Stomach smooth muscle (tissue), 2 donors: ENCODE data around the gene NMD3.

Experiments used
- H3K27ac ChIP-seq: one replicate; pipeline ENCODE4 v1.7.0; 2013; ENCODE audit warnings: mild to moderate bottlenecking, low read length, inconsistent platforms
- H3K27me3 ChIP-seq, 2 donors: one replicate each; pipeline ENCODE4 v1.7.0; 2013; ENCODE audit warnings: low read length in 2 of 2; ENCODE audit not compliant: insufficient read depth in 2 of 2, control insufficient read depth in 1 of 2
- H3K36me3 ChIP-seq, 2 donors: one replicate each; pipeline ENCODE4 v1.7.0; 2013; ENCODE audit warnings: low read length in 2 of 2; ENCODE audit not compliant: control insufficient read depth in 2 of 2, insufficient read depth in 2 of 2
- H3K4me1 ChIP-seq: one replicate; pipeline ENCODE4 v1.7.0; 2013; ENCODE audit warnings: low read length; ENCODE audit not compliant: control insufficient read depth, insufficient read depth
- H3K4me3 ChIP-seq, 2 donors: one replicate each; pipeline ENCODE4 v1.7.0; 2013; ENCODE audit warnings: low read length in 2 of 2
- H3K9ac ChIP-seq, 2 donors: one replicate each; pipeline ENCODE4 v1.7.0; 2013; ENCODE audit warnings: low read length in 2 of 2, mild to moderate bottlenecking in 1 of 2
- H3K9me3 ChIP-seq, 2 donors: one replicate each; pipeline ENCODE4 v1.7.0; 2013; ENCODE audit warnings: low read length in 2 of 2; ENCODE audit not compliant: control insufficient read depth in 2 of 2
- donor health status: healthy.
- donor health status: Pancreatic carcinoma.

Gene NMD3

GRCh38 chr3:161212171-161212771 is 8.8 kb upstream of the NMD3 start:
- no peaks in the 10 kb centered on the region for H3K9me3 ChIP-seq
- H3K4me3 ChIP-seq, result no peak overlapping the region
- H3K4me1 ChIP-seq, result peaks cover 2% of the 10 kb centered on the region
- no peak overlapping the region for H3K27ac ChIP-seq
- H3K36me3 ChIP-seq, result no peaks in the 10 kb centered on the region
- H3K27me3 ChIP-seq, result no peaks in the 10 kb centered on the region
- H3K9ac ChIP-seq, result no peak overlapping the region

- Histone ChIP-seq H3K36me3 (no peaks in the 10 kb centered on the region), H3K4me1 (peaks cover 2% of the 10 kb centered on the region), H3K4me3 (no peak overlapping the region), H3K27me3 (no peaks in the 10 kb centered on the region), H3K9me3 (no peaks in the 10 kb centered on the region), H3K9ac (no peak overlapping the region), H3K27ac (no peak overlapping the region)
Measured at GRCh38 chr3:161212906-161213305, 8.2 kb upstream of the NMD3 start.

- no peak overlapping the region for H3K9ac ChIP-seq
- no peak overlapping the region for H3K27ac ChIP-seq
- no peaks in the 10 kb centered on the region for H3K36me3 ChIP-seq
- H3K27me3 ChIP-seq, result no peaks in the 10 kb centered on the region
- no peak overlapping the region for H3K4me3 ChIP-seq
- H3K9me3 ChIP-seq, result no peaks in the 10 kb centered on the region
- peaks cover 2% of the 10 kb centered on the region for H3K4me1 ChIP-seq
Measured at GRCh38 chr3:161213644-161214043, 7.5 kb upstream of the NMD3 start.

GRCh38 chr3:161215185-161215584 is 5.9 kb upstream of the NMD3 start:
- no peaks in the 10 kb centered on the region for H3K36me3 ChIP-seq
- H3K27ac ChIP-seq, result no peak overlapping the region
- H3K27me3 ChIP-seq, result no peaks in the 10 kb centered on the region
- H3K9ac ChIP-seq, result no peak overlapping the region
- H3K9me3 ChIP-seq, result peaks cover 0 to 4% of the 10 kb centered on the region in 2 donors
- H3K4me3 ChIP-seq, result no peak overlapping the region
- peaks cover 2% of the 10 kb centered on the region for H3K4me1 ChIP-seq

- Histone ChIP-seq H3K9ac (no peak overlapping the region), H3K4me1 (peaks cover 1% of the 10 kb centered on the region), H3K27ac (no peak overlapping the region), H3K9me3 (peaks cover 0 to 4% of the 10 kb centered on the region in 2 donors), H3K4me3 (no peak overlapping the region), H3K27me3 (no peaks in the 10 kb centered on the region), H3K36me3 (no peaks in the 10 kb centered on the region)
Measured at GRCh38 chr3:161217496-161217895, 3.6 kb upstream of the NMD3 start.

- H3K9ac ChIP-seq, result no peak overlapping the region
- H3K36me3 ChIP-seq, result no peaks in the 10 kb centered on the region
- H3K4me3 ChIP-seq, result no peak overlapping the region
- H3K27ac ChIP-seq, result no peak overlapping the region
- H3K4me1 ChIP-seq, result peaks cover 5% of the 10 kb centered on the region
- no peaks in the 10 kb centered on the region for H3K27me3 ChIP-seq
- H3K9me3 ChIP-seq, result peaks cover 0 to 4% of the 10 kb centered on the region in 2 donors
Measured at GRCh38 chr3:161219495-161219894, 1.6 kb upstream of the NMD3 start.

GRCh38 chr3:161221806-161222600 is 892 bp downstream of the NMD3 start:
- Histone ChIP-seq H3K27ac (peak overlapping the region; percentile 83), H3K9ac (peak overlapping the region; percentile 91), H3K36me3 (no peaks in the 10 kb centered on the region), H3K27me3 (no peaks in the 10 kb centered on the region), H3K4me1 (peaks cover 5% of the 10 kb centered on the region), H3K4me3 (peak overlapping the region; percentile 89 to 96), H3K9me3 (peaks cover 0 to 4% of the 10 kb centered on the region in 2 donors)

- peak overlapping the region; percentile 89 to 96 for H3K4me3 ChIP-seq
- no peak overlapping the region for H3K27ac ChIP-seq
- peak overlapping the region in 1 of 2 donors; percentile 54 for H3K9ac ChIP-seq
- peaks cover 5% of the 10 kb centered on the region for H3K4me1 ChIP-seq
- H3K27me3 ChIP-seq, result no peaks in the 10 kb centered on the region
- H3K9me3 ChIP-seq, result peaks cover 0 to 4% of the 10 kb centered on the region in 2 donors
- H3K36me3 ChIP-seq, result no peaks in the 10 kb centered on the region
Measured at GRCh38 chr3:161222662-161223061, 1.6 kb downstream of the NMD3 start.

- H3K27ac ChIP-seq, result no peak overlapping the region
- peaks cover 5% of the 10 kb centered on the region for H3K4me1 ChIP-seq
- no peak overlapping the region for H3K4me3 ChIP-seq
- peaks cover 0 to 12% of the 10 kb centered on the region in 2 donors for H3K36me3 ChIP-seq
- H3K27me3 ChIP-seq, result no peaks in the 10 kb centered on the region
- H3K9me3 ChIP-seq, result peaks cover 0 to 2% of the 10 kb centered on the region in 2 donors
- H3K9ac ChIP-seq, result no peak overlapping the region
Measured at GRCh38 chr3:161224786-161225185, 3.7 kb downstream of the NMD3 start.

- Histone ChIP-seq H3K9me3 (no peaks in the 10 kb centered on the region), H3K4me1 (no peaks in the 10 kb centered on the region), H3K36me3 (peaks cover 8 to 27% of the 10 kb centered on the region in 2 donors)
Measured at GRCh38 chr3:161230621-161231171, 9.6 kb downstream of the NMD3 start.

GRCh38 chr3:161231861-161232260 is 10.8 kb downstream of the NMD3 start:
- no peak overlapping the region for H3K9ac ChIP-seq
- H3K27me3 ChIP-seq, result no peaks in the 10 kb centered on the region
- no peaks in the 10 kb centered on the region for H3K9me3 ChIP-seq
- no peak overlapping the region for H3K4me3 ChIP-seq
- no peaks in the 10 kb centered on the region for H3K4me1 ChIP-seq
- no peak overlapping the region for H3K27ac ChIP-seq
- peaks cover 8 to 30% of the 10 kb centered on the region in 2 donors for H3K36me3 ChIP-seq

More at GRCh38 chr3:161230621-161231171, 9.6 kb downstream of the NMD3 start:
- Histone ChIP-seq H3K9ac (no peak overlapping the region), H3K4me3 (no peak overlapping the region), H3K27ac (no peak overlapping the region), H3K27me3 (no peaks in the 10 kb centered on the region)
